Measurements from ENCODE around the gene TWF2. TPM values are rescaled to one million over a fixed set of nuclear protein-coding genes. Genes with fewer than 3 reads are reported as not detected.

The TWF2 gene
- total and polyA plus RNA-seq, 2 of the 4 experiments (the other 2 are of a cell fraction) = 111 to 145 TPM

- H3K23ac ChIP-seq (ENCODE audit: low read depth, low read length) = peak within 1 kb of the TSS; percentile 100
- H2AFZ ChIP-seq (replicated peaks; ENCODE audit: low read length, poor library complexity) = peak within 1 kb of the TSS; percentile 98
- H4K5ac ChIP-seq (ENCODE audit: low read depth, low read length) = peak within 1 kb of the TSS; percentile 98
- peak within 1 kb of the TSS; percentile 100 for H3K9ac ChIP-seq (ENCODE audit: low read depth, low read length)
- H3K9me1 ChIP-seq (ENCODE audit: insufficient read depth, low read length) = peaks cover 16% of the 10 kb centered on the region; the same call in 1 of the 2 replicates
- H3K9me3 ChIP-seq (ENCODE audit: control insufficient read depth, insufficient read depth, low read length) = no peaks in the 10 kb centered on the region
- intact Hi-C loops (cut with micrococcal nuclease) (loop anchor here (5.0 kb wide), 1 partner anchor 41 kb away; the partner anchor contains the start of gene TWF2), in situ Hi-C loops (cut with MboI; ENCODE audit: low sequenced_read_pairs) (no loop called here), dilution Hi-C loops (cut with HindIII; ENCODE audit: low sequenced_read_pairs, unreplicated experiment) (no loop called here)
- H3K79me1 ChIP-seq (ENCODE audit: low read depth in 1 of 2, low read length in 2 of 2) = peaks cover 6 to 18% of the 10 kb centered on the region in 2 experiments; a peak in 3 of 4 replicates
- H3K18ac ChIP-seq (ENCODE audit: low read depth, low read length) = peak within 1 kb of the TSS; percentile 97
- TF ChIP-seq POLR2A (IDR thresholded peaks at IDR 0.05; ENCODE audit: low read depth, low read length) (peak; percentile 98), MAZ (IDR thresholded peaks at IDR 0.05; ENCODE audit: borderline replicate concordance, low read depth, low read length) (peak; percentile 70; the same call in 1 of the 2 replicates), RCOR1 (IDR thresholded peaks at IDR 0.05; ENCODE audit: insufficient replicate concordance, low read length) (no peak), SMC3 (IDR thresholded peaks at IDR 0.05; ENCODE audit: low read depth, low read length) (0 out of 2 replicates have a peak, but pooled peaks have one; percentile 11), RAD21 (IDR thresholded peaks at IDR 0.05; ENCODE audit: low read length) (peak; percentile 32), CHD1 (IDR thresholded peaks at IDR 0.05; ENCODE audit: low read depth, low read length) (no peak)
- TF ChIP-seq, protein P1, sequence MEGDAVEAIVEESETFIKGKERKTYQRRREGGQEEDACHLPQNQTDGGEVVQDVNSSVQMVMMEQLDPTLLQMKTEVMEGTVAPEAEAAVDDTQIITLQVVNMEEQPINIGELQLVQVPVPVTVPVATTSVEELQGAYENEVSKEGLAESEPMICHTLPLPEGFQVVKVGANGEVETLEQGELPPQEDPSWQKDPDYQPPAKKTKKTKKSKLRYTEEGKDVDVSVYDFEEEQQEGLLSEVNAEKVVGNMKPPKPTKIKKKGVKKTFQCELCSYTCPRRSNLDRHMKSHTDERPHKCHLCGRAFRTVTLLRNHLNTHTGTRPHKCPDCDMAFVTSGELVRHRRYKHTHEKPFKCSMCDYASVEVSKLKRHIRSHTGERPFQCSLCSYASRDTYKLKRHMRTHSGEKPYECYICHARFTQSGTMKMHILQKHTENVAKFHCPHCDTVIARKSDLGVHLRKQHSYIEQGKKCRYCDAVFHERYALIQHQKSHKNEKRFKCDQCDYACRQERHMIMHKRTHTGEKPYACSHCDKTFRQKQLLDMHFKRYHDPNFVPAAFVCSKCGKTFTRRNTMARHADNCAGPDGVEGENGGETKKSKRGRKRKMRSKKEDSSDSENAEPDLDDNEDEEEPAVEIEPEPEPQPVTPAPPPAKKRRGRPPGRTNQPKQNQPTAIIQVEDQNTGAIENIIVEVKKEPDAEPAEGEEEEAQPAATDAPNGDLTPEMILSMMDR (conservative IDR thresholded peaks at IDR 0.05; ENCODE audit: low read depth, low read length) = peak; percentile 58
- WGBS, 2 experiments (ENCODE audit: extremely low coverage in 2 of 2, insufficient read length in 1 of 2) = 1% methylated on average over 18 of the region's 58 CpGs; no CpG with 5 or more reads in 1 of the 2 experiments
- DNase-seq = peak; percentile 89
- H3K27ac ChIP-seq (ENCODE audit: insufficient read depth, low read length) = peak within 1 kb of the TSS; percentile 100
- peaks cover 41% of the 10 kb centered on the region for H4K20me1 ChIP-seq (ENCODE audit: insufficient read depth, low read length)
- no peak within 1 kb of the TSS; the same call in 2 of the 3 replicates for H2BK15ac ChIP-seq (ENCODE audit: low read depth, low read length)
- peak within 1 kb of the TSS; percentile 98 for H2AK9ac ChIP-seq (replicated peaks; ENCODE audit: low read depth, low read length, poor library complexity)
- ChIA-PET CTCF (interaction anchor here (0.6 to 1.4 kb wide), 3 partner anchors 17 to 242 kb away, joined by 3 to 6 read pairs (median 3); no protein-coding TSS in a partner anchor), POLR2A (ENCODE audit: unreplicated experiment) (interaction anchor here (0.6 to 0.7 kb wide), 2 partner anchors 30 to 500 kb away, joined by 4 to 8 read pairs; no protein-coding TSS in a partner anchor)
- peak within 1 kb of the TSS; percentile 99 for H3K4ac ChIP-seq (ENCODE audit: low read depth, low read length)
- peak within 1 kb of the TSS; percentile 92 for H3K56ac ChIP-seq (ENCODE audit: extremely low read depth, insufficient read depth, low read length)
- peak within 1 kb of the TSS; percentile 100 for H2BK5ac ChIP-seq (ENCODE audit: low read depth, low read length, poor library complexity, severe bottlenecking)
- H3K4me3 ChIP-seq (ENCODE audit: insufficient read depth, low read depth, low read length) = peak within 1 kb of the TSS; percentile 97
- peaks cover 4% of the 10 kb centered on the region; the same call in 1 of the 2 replicates for H3K36me3 ChIP-seq (ENCODE audit: control insufficient read depth, insufficient read depth, low read length)
- peak within 1 kb of the TSS; percentile 92 for H2BK120ac ChIP-seq (ENCODE audit: low read depth, low read length)
- H2AK5ac ChIP-seq (ENCODE audit: low read depth, low read length) = peak within 1 kb of the TSS; percentile 99
- H3K27me3 ChIP-seq (ENCODE audit: control insufficient read depth, insufficient read depth, low read length) = no peaks in the 10 kb centered on the region
- H3K4me2 ChIP-seq (ENCODE audit: low read depth, low read length) = peak within 1 kb of the TSS; percentile 88
- H4K8ac ChIP-seq (ENCODE audit: low read depth in 2 of 2, low read length in 2 of 2) = peak within 1 kb of the TSS; percentile 87 to 99
- BruUV-seq (replicated peaks) = no TSS peak
- peak within 1 kb of the TSS; percentile 97 for H4K91ac ChIP-seq (ENCODE audit: insufficient read depth, low read depth, low read length)
- H3K4me1 ChIP-seq (ENCODE audit: control insufficient read depth, insufficient read depth, low read length) = peaks cover 14% of the 10 kb centered on the region
- peak within 1 kb of the TSS; percentile 100 for H3K14ac ChIP-seq (replicated peaks; ENCODE audit: low read depth, low read length)
- H2BK20ac ChIP-seq (ENCODE audit: low read depth, low read length) = peak within 1 kb of the TSS; percentile 18; the same call in 1 of the 2 replicates
- peak; percentile 95 for ATAC-seq (ENCODE audit: low read depth)
Measured at GRCh38 chr3:52278510-52279069, 39.6 kb upstream of the TWF2 start, which contains the start of gene WDR82. TSS of gene WDR82 (minus strand) at chr3:52278649. CDS start at chr3:52278361, 288 bp downstream.
